Activated naive CD8-positive, alpha-beta T cell treated with anti-CD3 and anti-CD28 coated beads, Interleukin-2, amount 50 U/mL, for 24 hours (primary cell): ENCODE results near the gene TTLL8.
"Not testable (repeated sequence)": the region's sequence is repeated elsewhere in the genome, so short reads cannot be mapped to it uniquely, and the experiment has no call there.

Experiments
- ATAC-seq: fragments of 150-1000 bp; cut with Tn5 transposase; one replicate; pipeline ENCODE4 v1.10.0; 2021
- DNase-seq: peaks from one replicate; pipeline ENCODE4 v3.0.0; 2021
- H3K27ac Mint-ChIP-seq: one replicate; pipeline ENCODE4 v1.8.0; 2021; ENCODE audit warnings: mild to moderate bottlenecking, mixed read lengths
- H3K27me3 Mint-ChIP-seq: one replicate; pipeline ENCODE4 v1.8.0; 2021; ENCODE audit warnings: mixed read lengths
- H3K36me3 Mint-ChIP-seq: one replicate; pipeline ENCODE4 v1.8.0; 2021; ENCODE audit warnings: low read depth, mixed read lengths
- H3K4me1 Mint-ChIP-seq: one replicate; pipeline ENCODE4 v1.8.0; 2021; ENCODE audit warnings: mixed read lengths
- H3K4me3 Mint-ChIP-seq: one replicate; pipeline ENCODE4 v1.8.0; 2021; ENCODE audit warnings: mild to moderate bottlenecking, moderate library complexity, mixed read lengths
- H3K9me3 Mint-ChIP-seq: one replicate; pipeline ENCODE4 v1.8.0; 2021; ENCODE audit warnings: mixed read lengths

Gene TTLL8

GRCh38 chr22:50087646-50088045 lies 29.5 kb upstream of the TTLL8 start:
- no peak for ATAC-seq
- peaks cover 17% of the 10 kb centered on the region for H3K27me3 Mint-ChIP-seq
- DNase-seq = no peak
- peaks cover 5% of the 10 kb centered on the region for H3K36me3 Mint-ChIP-seq
- H3K9me3 Mint-ChIP-seq = no peaks in the 10 kb centered on the region
- no peak overlapping the region for H3K27ac Mint-ChIP-seq
- no peak overlapping the region for H3K4me3 Mint-ChIP-seq
- H3K4me1 Mint-ChIP-seq = no peaks in the 10 kb centered on the region

- peaks cover 17% of the 10 kb centered on the region for H3K27me3 Mint-ChIP-seq
- H3K36me3 Mint-ChIP-seq, ATAC-seq, H3K4me3 Mint-ChIP-seq, H3K27ac Mint-ChIP-seq, H3K9me3 Mint-ChIP-seq, H3K4me1 Mint-ChIP-seq, DNase-seq: not testable (repeated sequence)
Observed at GRCh38 chr22:50086975-50087374, 28.9 kb upstream of the TTLL8 start.

GRCh38 chr22:50086526-50086925 lies 28.4 kb upstream of the TTLL8 start:
- Mint-ChIP-seq H3K4me3 (no peak overlapping the region), H3K9me3 (no peaks in the 10 kb centered on the region), H3K27me3 (peaks cover 17% of the 10 kb centered on the region), H3K27ac (no peak overlapping the region), H3K4me1 (no peaks in the 10 kb centered on the region), H3K36me3 (peaks cover 5% of the 10 kb centered on the region)
- DNase-seq = no peak
- ATAC-seq = no peak

GRCh38 chr22:50085211-50085972 lies 27.3 kb upstream of the TTLL8 start, which contains the start of gene MLC1:
Gene MLC1 (minus strand): TSS chr22:50085426. CDS start chr22:50084902, 524 bp downstream.
- Mint-ChIP-seq H3K9me3 (no peaks in the 10 kb centered on the region), H3K27me3 (peaks cover 17% of the 10 kb centered on the region), H3K4me3 (no peak within 1 kb of the TSS), H3K4me1 (no peaks in the 10 kb centered on the region), H3K36me3 (peaks cover 5% of the 10 kb centered on the region), H3K27ac (peak within 1 kb of the TSS; percentile 35)
- ATAC-seq (no peak), DNase-seq (peak; percentile 44)

- no peak overlapping the region for H3K4me3 Mint-ChIP-seq
- no peak for ATAC-seq
- H3K27ac Mint-ChIP-seq = no peak overlapping the region
- no peaks in the 10 kb centered on the region for H3K4me1 Mint-ChIP-seq
- no peaks in the 10 kb centered on the region for H3K9me3 Mint-ChIP-seq
- H3K36me3 Mint-ChIP-seq = peaks cover 5% of the 10 kb centered on the region
- H3K27me3 Mint-ChIP-seq = peaks cover 16% of the 10 kb centered on the region
- DNase-seq = no peak
Observed at GRCh38 chr22:50084614-50085021, 26.5 kb upstream of the TTLL8 start.

- Mint-ChIP-seq H3K4me1 (no peaks in the 10 kb centered on the region), H3K27ac (no peak overlapping the region), H3K27me3 (peaks cover 13% of the 10 kb centered on the region), H3K9me3 (no peaks in the 10 kb centered on the region), H3K36me3 (peaks cover 5% of the 10 kb centered on the region), H3K4me3 (no peak overlapping the region)
- no peak for ATAC-seq
- DNase-seq = no peak
Observed at GRCh38 chr22:50084080-50084477, 26.0 kb upstream of the TTLL8 start.

GRCh38 chr22:50083462-50084079 lies 25.5 kb upstream of the TTLL8 start:
- Mint-ChIP-seq H3K4me1 (no peaks in the 10 kb centered on the region), H3K27me3 (peaks cover 11% of the 10 kb centered on the region), H3K9me3 (no peaks in the 10 kb centered on the region), H3K36me3 (peaks cover 5% of the 10 kb centered on the region), H3K4me3 (no peak overlapping the region), H3K27ac (no peak overlapping the region)
- DNase-seq (no peak), ATAC-seq (no peak)

GRCh38 chr22:50082961-50083461 lies 24.9 kb upstream of the TTLL8 start:
- no peak overlapping the region for H3K27ac Mint-ChIP-seq
- no peaks in the 10 kb centered on the region for H3K9me3 Mint-ChIP-seq
- DNase-seq (no peak), ATAC-seq (no peak)
- peaks cover 11% of the 10 kb centered on the region for H3K27me3 Mint-ChIP-seq
- no peaks in the 10 kb centered on the region for H3K4me1 Mint-ChIP-seq
- H3K36me3 Mint-ChIP-seq = peaks cover 5% of the 10 kb centered on the region
- no peak overlapping the region for H3K4me3 Mint-ChIP-seq

- ATAC-seq (no peak), DNase-seq (no peak)
- H3K9me3 Mint-ChIP-seq = no peaks in the 10 kb centered on the region
- no peak overlapping the region for H3K27ac Mint-ChIP-seq
- H3K36me3 Mint-ChIP-seq = peaks cover 5% of the 10 kb centered on the region
- peaks cover 6% of the 10 kb centered on the region for H3K27me3 Mint-ChIP-seq
- no peaks in the 10 kb centered on the region for H3K4me1 Mint-ChIP-seq
- no peak overlapping the region for H3K4me3 Mint-ChIP-seq
Observed at GRCh38 chr22:50082197-50082715, 24.2 kb upstream of the TTLL8 start.

GRCh38 chr22:50081426-50082196 lies 23.5 kb upstream of the TTLL8 start:
- Mint-ChIP-seq H3K9me3 (no peaks in the 10 kb centered on the region), H3K27ac (no peak overlapping the region), H3K4me1 (no peaks in the 10 kb centered on the region), H3K36me3 (peaks cover 2% of the 10 kb centered on the region), H3K4me3 (no peak overlapping the region), H3K27me3 (peaks cover 2% of the 10 kb centered on the region)
- ATAC-seq (no peak), DNase-seq (no peak)

GRCh38 chr22:50080077-50080465 lies 22.0 kb upstream of the TTLL8 start:
- Mint-ChIP-seq H3K27me3 (no peaks in the 10 kb centered on the region), H3K27ac (no peak overlapping the region), H3K9me3 (no peaks in the 10 kb centered on the region), H3K36me3 (no peaks in the 10 kb centered on the region), H3K4me1 (no peaks in the 10 kb centered on the region), H3K4me3 (no peak overlapping the region)
- no peak for DNase-seq
- no peak for ATAC-seq

GRCh38 chr22:50078761-50079160 lies 20.7 kb upstream of the TTLL8 start:
- Mint-ChIP-seq H3K9me3 (no peaks in the 10 kb centered on the region), H3K36me3 (no peaks in the 10 kb centered on the region), H3K4me1 (no peaks in the 10 kb centered on the region), H3K27ac (no peak overlapping the region), H3K4me3 (no peak overlapping the region), H3K27me3 (no peaks in the 10 kb centered on the region)
- no peak for ATAC-seq
- DNase-seq = no peak

GRCh38 chr22:50078246-50078645 lies 20.1 kb upstream of the TTLL8 start:
- Mint-ChIP-seq H3K4me1 (no peaks in the 10 kb centered on the region), H3K27ac (no peak overlapping the region), H3K27me3 (no peaks in the 10 kb centered on the region), H3K4me3 (no peak overlapping the region), H3K36me3 (no peaks in the 10 kb centered on the region), H3K9me3 (no peaks in the 10 kb centered on the region)
- DNase-seq (no peak), ATAC-seq (no peak)

GRCh38 chr22:50076646-50077535 lies 18.8 kb upstream of the TTLL8 start:
- DNase-seq = no peak
- no peak overlapping the region for H3K4me3 Mint-ChIP-seq
- no peaks in the 10 kb centered on the region for H3K4me1 Mint-ChIP-seq
- H3K27ac Mint-ChIP-seq = no peak overlapping the region
- ATAC-seq = no peak
- no peaks in the 10 kb centered on the region for H3K36me3 Mint-ChIP-seq
- H3K9me3 Mint-ChIP-seq = no peaks in the 10 kb centered on the region
- no peaks in the 10 kb centered on the region for H3K27me3 Mint-ChIP-seq
